ENCODE measurements around the gene MT1HL1. TPM values are rescaled to one million over a fixed set of nuclear protein-coding genes. Genes with fewer than 3 reads are reported as not detected.

The MT1HL1 gene
- total and polyA plus RNA-seq, 2 of the 8 experiments (the other 6 are each of a cell fraction or from before 2014, with no cell fraction given): not detected

DNA sequence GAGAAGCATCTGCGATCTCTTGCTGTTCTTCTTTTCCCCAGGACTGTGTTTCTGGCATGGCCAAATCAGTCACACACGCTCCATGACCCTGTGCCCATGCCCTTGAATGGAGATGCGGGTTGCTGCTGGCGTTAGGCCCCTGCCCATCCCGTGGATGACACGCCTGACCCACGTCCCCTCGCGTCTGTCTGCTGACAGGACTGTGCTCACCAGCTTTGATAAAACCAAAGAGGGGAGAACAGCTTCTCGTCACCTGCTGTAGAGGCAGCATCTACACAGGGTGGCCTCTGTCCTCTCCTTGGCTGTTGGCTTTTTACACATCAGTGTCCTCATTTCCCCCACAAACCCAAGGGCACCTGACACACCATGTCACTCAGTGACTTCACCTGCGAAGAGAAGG is 6.9 kb downstream of the MT1HL1 start (continued):
- no peak for TF ChIP-seq POU5F1 (IDR thresholded peaks at IDR 0.05; ENCODE audit: low read depth, low read length)
- TF ChIP-seq SRF (IDR thresholded peaks at IDR 0.05; ENCODE audit: low read depth, low read length): no peak
- no peak for TF ChIP-seq RBBP5 (IDR thresholded peaks at IDR 0.05; ENCODE audit: borderline replicate concordance, low read depth, low read length)
- no peak for TF ChIP-seq ATF3 (IDR thresholded peaks at IDR 0.05; ENCODE audit: insufficient read depth, low read depth, low read length)
- TF ChIP-seq BCL11A (IDR thresholded peaks at IDR 0.05; ENCODE audit: low read depth in 2 of 2, low read length in 2 of 2): no peak
- no peak for TF ChIP-seq TAF7 (optimal IDR thresholded peaks at IDR 0.05; ENCODE audit: borderline replicate concordance, low read depth, low read length)
